DND-41 (cell line): ENCODE data around the gene HNRNPAB.

Experiments used
- EZH2 ChIP-seq: IDR thresholded peaks from 3 replicates; pipeline ENCODE4 v1.6.1; 2012; ENCODE audit warnings: borderline replicate concordance, low read depth, mild to moderate bottlenecking, moderate library complexity, low read length, inconsistent platforms; ENCODE audit not compliant: severe bottlenecking
- TF ChIP-seq, protein P1 (sequence below): IDR thresholded peaks from 2 replicates; pipeline ENCODE4 v1.5.1; 2012; ENCODE audit warnings: borderline replicate concordance, low read length, moderate library complexity, mild to moderate bottlenecking; ENCODE audit not compliant: poor library complexity, severe bottlenecking; ENCODE audit errors: extremely low read depth

DNA sequence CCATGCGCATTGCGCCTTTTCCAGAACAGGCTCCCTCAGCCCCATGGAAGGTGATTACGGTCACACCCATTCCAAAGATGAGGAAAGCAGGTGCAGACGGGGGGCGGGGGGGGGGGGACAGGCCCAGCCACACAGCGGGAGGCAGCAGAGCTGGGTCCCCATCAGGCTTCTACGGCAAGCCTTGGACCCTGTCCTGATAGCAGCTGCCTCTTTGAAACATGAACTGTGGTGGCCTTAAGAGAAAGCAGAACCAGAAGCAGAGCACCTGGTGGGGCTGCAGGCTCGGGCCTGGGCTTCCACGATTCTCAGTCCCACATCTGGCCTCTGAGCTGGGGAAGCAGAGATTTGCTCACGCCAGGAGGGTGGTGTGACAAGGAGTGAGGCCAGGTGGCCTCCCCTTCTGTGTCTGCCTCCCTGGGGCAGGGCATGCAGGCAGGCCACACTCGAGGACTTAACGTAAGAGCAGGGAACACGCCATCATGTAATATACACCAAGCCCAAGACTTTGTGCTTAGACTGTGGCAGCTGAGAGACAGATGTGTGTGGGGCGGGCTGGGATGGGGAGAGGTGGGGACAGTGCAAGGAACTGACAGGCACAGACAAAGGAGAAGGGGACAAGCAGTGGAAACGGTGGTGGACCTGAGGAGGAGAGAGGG lies 42.4 kb downstream of the HNRNPAB start:
- TF ChIP-seq, protein P1, sequence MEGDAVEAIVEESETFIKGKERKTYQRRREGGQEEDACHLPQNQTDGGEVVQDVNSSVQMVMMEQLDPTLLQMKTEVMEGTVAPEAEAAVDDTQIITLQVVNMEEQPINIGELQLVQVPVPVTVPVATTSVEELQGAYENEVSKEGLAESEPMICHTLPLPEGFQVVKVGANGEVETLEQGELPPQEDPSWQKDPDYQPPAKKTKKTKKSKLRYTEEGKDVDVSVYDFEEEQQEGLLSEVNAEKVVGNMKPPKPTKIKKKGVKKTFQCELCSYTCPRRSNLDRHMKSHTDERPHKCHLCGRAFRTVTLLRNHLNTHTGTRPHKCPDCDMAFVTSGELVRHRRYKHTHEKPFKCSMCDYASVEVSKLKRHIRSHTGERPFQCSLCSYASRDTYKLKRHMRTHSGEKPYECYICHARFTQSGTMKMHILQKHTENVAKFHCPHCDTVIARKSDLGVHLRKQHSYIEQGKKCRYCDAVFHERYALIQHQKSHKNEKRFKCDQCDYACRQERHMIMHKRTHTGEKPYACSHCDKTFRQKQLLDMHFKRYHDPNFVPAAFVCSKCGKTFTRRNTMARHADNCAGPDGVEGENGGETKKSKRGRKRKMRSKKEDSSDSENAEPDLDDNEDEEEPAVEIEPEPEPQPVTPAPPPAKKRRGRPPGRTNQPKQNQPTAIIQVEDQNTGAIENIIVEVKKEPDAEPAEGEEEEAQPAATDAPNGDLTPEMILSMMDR: no peak
- no peak for TF ChIP-seq EZH2
